ENCODE results near the gene SHMT1.

Gene SHMT1

GRCh38 chr17:18280766-18281371 lies 82.5 kb downstream of the SHMT1 start:
- no peak for DNase-seq

DNA sequence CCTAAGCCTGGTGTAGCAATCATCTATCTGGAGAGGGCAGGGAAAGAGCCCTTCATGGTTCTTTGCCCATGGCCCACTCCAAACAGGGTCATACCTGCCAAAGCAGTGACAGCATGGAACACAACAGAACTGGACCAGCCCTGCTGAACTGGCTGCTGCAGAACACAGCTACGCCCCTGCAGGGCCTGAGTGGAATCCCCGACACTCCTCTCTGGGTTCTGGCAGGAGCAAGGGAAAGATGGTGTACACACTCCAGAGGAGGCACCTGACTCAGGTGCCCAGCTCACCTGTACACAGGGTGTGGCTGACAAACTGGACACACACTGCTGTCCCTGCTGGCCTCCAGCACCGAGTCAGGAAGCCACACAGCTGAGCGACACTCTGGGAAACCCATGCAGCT lies 83.1 kb downstream of the SHMT1 start:
- DNase-seq, result no peak

GRCh38 chr17:18278867-18279266 lies 84.5 kb downstream of the SHMT1 start:
- DNase-seq, result no peak
